Suprapubic skin (tissue), 3 donors: ENCODE measurements around the gene BRD8.

ENCODE experiments used
- CTCF ChIP-seq, 2 donors: fragments of 200-600 bp in 1 of 2; fragments of 450-650 bp in 1 of 2; sonication (generic) in 1 of 2; IDR thresholded peaks; one replicate each; pipeline ENCODE4 v1.5.1; 2016 to 2019; ENCODE audit warnings: antibody characterized with exemption in 2 of 2, mild to moderate bottlenecking in 1 of 2, moderate library complexity in 1 of 2
- EP300 ChIP-seq: sonication (generic); formaldehyde crosslinking; IDR thresholded peaks from one replicate; pipeline ENCODE4 v1.6.1; 2017; ENCODE audit warnings: antibody characterized with exemption

- TF ChIP-seq CTCF (IDR thresholded peaks at IDR 0.05) = no peak
- no peak for TF ChIP-seq EP300
Measured at GRCh38 chr5:138180841-138181240, 2.4 kb upstream of the BRD8 start.
